HG02870 (cell line): Measurements from ENCODE around the gene NLGN4X.
"Not testable (repeated sequence)": the region's sequence is repeated elsewhere in the genome, so short reads cannot be mapped to it uniquely, and the experiment has no call there.

Source experiments
- ATAC-seq: cut with Tn5 transposase; IDR thresholded peaks from one replicate; pipeline ENCODE4 v1.9.1; 2021; ENCODE audit warnings: mild to moderate bottlenecking, moderate library complexity; ENCODE audit not compliant: unreplicated experiment

NLGN4X gene

DNA sequence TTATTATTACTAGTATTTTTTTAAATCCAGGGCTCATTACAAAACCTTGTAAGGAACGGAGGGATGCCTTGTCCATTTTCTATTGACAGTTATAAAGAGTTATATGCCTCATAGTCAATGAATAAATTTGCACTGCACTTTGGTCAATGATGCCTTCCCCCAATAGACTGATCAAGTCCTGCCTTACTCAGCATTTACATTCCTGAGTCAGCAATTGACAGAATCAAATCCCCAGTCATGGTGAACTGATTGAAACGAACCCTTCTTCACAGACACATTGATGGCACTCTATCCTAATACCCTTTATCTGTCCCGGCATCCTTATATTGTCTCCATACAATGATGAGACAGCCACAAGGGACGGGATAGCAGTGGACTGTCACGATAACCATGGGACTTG is 213.2 kb downstream of the NLGN4X start:
- no peak for ATAC-seq

DNA sequence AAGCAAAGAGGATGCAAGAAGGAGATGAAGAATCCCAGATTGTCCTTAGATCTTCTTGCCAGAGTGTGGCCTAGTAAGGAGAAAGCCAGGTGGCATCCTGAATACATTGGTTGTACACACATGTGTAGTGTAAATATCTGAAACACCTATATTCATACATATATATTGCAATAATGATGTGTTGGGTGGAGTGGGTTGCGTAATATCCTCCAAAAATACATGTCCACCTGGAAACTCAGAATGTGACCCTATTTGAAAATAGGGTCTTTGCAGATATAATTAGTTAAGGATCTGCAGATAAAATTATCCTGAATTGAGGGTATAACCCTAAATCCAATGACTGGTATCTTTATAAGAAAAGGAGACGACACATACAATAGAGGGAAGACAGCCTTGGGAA is 216.3 kb downstream of the NLGN4X start:
- ATAC-seq: no peak

DNA sequence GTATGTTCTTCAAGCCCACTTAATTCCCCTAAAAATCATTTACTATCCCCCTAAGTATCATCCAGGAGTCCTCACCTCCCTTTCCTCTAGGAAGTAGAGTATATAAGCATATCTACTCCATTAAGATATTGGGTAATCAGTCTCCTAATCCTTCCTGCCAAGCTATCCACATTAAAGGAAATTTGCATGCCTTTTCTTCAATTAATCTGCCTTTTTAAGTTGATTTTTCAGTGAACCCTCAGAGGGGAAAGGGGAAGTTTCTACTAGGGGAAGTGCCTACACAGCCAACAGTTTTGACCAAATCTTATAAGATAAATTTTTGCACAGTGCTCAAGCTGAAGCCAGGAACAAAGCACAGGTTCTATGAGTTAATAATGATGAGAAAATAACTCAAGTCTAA is 222.8 kb downstream of the NLGN4X start:
- ATAC-seq: no peak

DNA sequence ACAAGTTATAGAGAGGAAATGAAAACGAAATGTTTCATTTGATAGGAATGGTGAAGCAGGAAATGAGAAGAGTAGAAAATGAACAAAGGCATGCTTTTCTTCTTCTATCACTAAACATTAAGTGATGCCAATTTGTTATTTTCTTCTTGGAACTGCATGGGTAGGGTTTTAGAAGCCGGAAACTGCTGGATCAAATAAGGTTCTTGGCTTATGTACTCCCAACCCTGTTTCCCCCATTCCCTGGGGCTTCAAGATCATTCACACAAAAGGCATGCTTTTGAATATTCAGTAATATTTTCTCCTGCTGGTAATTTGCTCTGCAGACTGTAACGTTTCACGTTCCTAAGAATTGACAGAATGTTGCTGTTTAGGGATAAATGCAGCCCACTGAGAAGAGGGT is 224.1 kb downstream of the NLGN4X start:
- no peak for ATAC-seq

DNA sequence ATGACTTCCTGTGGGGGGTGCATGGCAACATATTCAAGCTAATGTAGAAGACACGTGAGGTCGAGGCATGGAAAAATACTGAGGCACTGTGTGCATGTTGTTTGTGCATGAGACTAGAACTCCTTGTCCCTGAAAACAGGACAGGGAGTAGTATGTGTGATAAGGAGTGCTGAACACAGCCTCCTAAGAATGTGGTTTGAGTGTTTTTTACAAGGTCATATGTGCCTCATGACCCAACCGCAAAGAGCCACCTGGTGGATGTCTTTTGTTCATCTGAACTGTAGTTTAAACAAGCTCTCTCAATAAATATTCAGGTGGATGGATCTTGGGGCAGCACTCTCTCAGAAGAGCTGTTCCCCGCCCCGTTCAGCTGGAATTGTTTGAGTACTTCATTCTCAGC is 226.6 kb downstream of the NLGN4X start:
- no peak for ATAC-seq

DNA sequence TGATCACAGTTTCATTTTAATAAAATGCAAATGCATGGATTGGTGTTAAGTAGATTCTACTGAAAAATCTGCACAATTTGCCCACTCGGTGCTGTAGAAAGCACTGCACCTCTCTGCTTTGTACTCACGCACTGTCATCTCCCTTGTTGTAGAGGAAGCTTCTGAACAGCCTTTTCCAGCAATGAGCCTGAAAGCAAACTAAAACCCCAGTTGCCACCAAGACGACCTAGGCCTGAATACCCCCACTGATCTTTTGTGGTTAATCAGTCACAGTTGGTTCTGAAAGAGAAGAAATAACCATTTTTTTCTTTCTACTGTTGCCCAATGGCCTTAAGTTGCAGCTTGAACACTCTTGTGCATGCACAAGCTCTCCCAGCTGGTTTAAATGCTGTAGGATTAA is 229.8 kb downstream of the NLGN4X start:
- no peak for ATAC-seq

DNA sequence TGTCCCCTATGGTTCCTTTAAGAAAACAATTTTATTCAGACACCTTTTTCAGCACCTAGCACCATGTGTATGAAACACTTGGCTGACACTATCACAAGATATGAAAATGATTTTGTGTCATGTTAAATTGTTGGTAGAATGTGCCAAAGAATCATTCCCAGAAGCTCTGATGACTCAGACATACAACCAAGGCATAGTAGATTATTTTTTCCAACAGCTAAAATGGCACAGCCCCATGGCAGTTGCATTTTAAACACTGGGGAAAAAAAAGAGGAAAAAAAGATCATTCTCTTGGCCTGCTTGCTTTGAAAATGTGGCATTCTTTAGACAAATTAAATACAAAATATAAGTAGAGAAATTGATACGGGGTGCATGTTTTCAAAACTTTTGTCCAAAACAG is 230.2 kb downstream of the NLGN4X start:
- ATAC-seq: no peak

DNA sequence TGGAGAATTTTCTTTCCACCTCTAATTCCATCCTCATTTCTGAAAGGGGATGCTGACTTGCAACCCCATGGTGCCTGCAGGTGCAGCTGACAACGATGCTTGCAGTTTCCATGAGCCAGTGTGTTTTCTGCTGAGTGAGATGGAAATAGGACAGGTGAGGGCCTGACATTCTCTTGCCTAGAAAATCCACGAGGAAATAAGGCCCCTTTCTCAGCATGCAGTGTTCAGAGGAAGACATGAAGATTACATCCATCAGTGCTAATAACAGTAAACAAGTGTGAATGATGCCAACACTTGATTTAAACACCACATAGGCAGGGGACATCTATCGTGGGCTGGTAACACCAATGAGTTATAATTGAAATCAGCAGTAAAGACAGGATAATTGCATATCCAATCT is 237.3 kb downstream of the NLGN4X start:
- ATAC-seq: no peak

DNA sequence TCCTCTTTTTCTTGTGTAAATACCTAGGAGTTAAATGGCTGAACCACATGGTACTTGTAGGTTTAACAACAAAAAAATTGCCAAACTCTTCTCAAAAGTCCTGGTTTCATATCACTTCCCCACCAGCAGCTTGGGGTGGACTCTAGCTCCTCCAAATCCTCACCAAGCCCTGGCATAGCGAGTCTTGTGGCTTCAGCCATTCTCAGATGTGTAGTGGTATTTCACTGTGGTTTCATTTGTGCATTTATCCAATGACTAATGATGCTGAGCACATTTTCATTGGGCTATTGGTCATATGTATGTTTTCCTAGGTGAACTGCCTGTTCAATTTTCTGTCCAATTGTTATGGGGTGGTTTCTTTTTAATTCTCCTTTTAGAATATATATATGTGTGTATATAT is 249.3 kb downstream of the NLGN4X start:
- ATAC-seq: no peak

DNA sequence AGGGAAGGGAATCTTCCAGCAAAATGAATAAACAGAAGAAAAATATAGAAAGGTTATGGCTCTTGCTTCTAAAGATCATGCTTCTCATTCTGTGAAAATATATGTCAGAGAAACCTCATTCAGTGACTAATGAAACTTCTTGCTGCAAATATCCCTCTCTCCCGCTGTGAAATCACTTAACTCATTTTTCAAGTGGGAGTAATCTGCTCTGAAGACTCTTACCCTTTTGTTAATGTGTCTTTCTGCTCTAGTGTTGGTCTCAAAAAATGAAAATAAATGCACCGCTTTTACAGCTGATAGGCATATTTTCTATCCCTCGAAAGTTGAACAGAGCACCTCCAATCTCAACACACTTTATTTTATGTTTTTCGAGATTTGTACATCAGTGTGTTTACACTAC is 252.3 kb downstream of the NLGN4X start:
- ATAC-seq: no peak

DNA sequence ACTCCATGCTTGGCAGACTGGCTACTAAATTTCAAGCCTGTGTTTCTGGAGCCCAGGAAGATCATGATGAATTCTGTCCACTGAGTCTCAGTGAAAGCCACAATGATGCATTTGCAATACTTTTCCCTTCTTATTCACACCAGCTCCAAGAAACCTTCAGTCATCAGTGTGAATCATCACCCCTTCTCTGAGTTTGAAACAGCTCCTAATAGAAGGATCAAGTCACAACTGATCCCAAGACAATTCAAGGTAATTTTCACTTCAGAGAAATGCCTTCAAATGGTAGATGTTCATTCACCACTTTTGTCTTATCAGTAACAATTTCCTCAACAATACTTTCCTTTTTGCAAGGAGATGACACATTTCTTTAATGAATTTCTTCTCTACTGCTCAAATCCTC is 257.4 kb downstream of the NLGN4X start:
- ATAC-seq: no peak

DNA sequence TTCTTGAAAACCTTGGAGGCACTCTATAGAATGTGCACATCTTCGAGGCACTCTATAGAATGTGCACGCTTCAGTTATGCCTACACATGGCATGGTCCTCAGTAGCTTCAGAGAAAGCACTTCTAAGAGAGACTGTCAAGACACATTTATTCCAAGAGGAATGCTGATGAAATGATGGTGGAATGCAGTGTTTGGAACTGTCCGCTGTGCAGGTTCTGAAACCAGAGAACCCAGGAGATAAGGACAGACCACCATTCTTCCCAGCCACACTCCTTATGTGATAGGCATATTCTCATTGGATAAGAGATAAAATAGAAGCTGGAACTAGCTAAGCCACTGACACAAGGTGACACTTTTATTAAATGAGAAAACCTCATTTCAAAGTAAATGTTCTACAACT is 263.3 kb downstream of the NLGN4X start:
- no peak for ATAC-seq

DNA sequence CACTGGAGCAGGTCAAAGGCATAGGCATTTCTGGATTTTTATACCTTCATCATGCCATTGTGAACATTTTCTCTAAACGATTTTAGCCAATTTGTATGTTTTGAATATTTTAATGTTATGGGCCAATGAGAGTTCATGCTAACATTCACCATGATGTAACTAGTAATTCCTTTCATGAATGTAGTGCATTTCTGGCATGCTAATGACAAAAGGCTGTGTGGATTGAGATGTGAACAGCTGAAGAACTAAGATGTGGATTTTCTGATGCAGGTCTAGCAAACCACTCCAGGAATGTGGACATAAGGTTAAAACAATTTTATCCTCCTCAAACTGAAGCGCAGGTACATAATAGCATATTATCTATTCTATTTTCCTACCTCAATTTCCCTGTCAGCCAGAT is 269.4 kb downstream of the NLGN4X start:
- no peak for ATAC-seq

DNA sequence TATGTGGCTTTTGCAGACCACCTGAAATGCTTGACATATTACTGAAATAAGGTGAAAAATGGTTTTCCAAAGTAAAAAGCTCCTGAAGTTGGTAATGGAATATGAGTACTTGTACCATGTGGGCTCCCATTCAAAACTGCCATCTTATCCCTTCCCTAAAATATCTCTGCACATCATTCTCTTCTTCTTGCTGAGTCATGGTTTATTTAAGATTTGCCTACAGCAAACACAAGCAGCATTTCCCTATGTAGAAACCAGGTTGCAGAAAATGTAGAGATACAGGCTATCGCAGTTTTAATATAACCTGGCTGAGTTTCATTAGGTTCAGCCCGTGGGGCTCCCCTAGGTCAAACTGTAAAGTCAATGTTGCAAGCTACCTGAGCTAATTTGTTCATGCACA is 270.1 kb downstream of the NLGN4X start:
- ATAC-seq: no peak

DNA sequence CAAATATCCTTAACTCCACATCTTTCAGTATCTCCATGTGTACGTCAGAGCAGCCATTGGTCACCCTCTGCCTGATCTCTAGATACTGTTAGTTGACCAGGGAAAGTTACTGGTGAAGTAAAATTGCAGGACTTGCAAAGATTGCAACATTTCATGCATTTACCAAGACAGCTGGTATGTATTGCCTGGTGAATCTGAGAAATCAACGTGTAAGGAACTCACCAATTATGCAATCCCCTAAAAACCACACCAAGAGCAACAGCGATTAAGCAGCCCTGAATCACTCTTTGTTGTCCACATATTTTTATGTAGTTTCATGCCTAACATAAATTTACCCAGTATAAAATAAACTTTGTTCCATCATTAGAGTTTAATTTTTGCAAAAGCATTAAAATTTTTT is 271.2 kb downstream of the NLGN4X start:
- no peak for ATAC-seq

DNA sequence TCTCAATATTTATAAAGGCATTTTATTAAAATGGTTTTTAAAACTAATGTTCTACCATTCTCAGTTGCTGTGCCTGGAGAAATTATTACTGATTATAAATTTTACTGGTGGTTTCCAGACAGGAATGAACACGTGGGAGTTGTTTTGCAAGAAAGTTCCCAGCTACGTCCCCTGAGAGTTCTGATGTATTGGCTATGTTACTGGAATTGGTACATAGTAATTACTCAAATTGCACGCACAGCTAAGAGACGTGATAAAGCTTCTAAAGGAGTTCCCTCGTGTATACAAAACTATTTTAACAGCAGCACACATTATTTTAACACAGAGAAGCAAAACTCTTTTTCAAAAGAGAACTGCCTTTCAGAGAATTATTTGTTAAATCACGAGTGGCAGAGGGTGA is 292.2 kb downstream of the NLGN4X start:
- ATAC-seq: no peak

DNA sequence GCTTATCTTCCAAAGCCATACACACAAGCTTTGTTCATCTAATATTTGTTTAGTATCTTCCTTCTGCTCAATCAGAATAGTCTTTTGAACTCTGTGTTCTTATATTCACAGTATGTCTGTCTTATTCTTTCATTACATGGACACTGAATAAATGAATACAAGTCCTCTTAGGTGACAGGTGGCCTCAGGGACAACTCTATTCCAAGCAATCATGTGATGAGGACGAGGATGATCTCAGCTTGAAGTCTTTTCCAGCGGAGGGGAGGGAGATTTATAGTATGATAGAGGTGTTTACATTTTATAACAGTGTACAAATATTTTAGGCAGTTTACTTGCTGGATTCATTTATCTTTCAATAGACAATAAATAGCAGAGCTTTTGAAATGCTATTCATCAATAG is 300.4 kb downstream of the NLGN4X start:
- no peak for ATAC-seq

DNA sequence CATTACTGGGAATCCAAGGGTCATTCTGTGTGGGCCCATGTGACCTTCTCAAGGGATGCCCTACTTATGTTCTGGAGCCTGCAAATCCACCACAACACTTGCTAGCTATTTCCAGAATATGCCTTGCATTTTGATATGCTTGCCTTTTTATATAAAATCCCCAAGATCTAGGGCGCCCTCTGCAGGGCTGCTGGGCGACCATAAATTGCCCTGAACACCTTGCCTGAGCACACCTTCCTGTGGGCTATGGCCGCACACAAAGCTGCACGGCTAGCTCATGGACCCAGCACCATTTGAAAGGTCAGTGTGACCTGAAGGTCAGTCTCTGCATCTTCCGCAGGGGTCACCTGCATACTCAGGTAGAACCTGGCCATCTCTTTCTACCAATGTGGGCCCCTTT is 311.7 kb downstream of the NLGN4X start:
- ATAC-seq: no peak

DNA sequence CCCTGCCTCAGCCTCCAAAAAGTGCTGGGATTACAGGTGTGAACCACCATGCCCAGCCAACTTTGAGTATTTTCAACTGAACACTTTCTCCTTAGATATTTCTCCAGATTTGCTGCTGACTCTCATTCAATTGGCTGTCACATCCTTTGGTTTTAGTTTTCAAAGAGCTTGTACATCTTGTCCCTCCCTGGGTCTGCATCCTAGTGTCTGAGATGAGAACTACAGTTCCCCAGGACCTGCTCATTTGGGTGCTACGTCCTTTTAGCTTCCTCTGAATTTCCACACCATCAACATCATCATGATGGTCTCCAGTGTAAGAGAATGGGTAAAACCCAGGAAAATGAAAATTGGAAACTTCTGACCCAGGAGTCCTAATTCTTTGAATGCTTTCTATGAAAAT is 312.9 kb downstream of the NLGN4X start:
- no peak for ATAC-seq

DNA sequence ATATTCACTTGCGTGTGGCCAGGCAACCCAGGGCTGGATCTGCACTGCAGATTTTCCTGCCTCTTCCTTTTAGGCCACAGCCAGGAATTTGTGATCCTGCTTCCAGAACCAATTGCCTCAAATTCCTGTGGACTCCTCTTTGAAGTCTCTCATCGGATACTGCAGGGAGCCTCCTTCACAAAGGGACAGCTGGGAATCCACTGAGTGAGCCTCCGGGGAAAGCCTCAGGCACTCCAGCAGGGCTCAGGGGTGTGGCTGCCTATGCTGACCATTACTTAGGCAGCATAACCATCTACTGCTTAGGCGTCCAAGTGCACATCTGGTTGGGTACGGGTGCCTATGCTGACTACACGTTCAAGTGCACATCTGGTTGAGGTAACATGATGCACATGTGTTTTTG is 321.5 kb downstream of the NLGN4X start:
- ATAC-seq: no peak

DNA sequence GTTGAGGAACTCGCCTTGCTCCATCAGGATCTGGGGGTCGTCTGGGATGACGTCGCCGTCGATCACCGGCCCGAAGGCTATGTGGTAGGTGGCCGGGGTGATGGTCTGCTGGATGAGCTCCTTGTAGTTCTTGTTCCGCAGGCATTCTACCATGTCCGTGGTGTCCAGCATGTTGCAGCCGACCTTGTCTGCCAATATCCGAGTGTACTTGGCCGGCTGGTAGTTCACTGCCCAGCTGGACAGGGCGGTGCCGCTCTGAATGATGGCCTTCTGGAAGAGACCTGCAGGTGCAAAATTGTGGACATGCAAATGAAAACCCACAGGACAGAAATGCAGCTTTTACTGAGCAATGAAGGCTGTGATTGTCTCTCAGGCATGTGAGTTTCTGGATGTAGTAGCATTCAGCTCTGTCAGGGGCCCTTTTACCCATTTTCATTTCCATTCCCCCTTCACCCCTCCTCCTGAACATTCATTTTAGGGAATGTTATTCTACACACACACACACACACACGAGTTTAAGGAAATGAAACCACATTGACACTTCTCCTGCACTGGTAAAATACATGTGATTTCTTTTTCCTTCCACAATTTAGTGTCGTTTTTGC is 325.0 kb downstream of the NLGN4X start:
- not testable (repeated sequence) for ATAC-seq

DNA sequence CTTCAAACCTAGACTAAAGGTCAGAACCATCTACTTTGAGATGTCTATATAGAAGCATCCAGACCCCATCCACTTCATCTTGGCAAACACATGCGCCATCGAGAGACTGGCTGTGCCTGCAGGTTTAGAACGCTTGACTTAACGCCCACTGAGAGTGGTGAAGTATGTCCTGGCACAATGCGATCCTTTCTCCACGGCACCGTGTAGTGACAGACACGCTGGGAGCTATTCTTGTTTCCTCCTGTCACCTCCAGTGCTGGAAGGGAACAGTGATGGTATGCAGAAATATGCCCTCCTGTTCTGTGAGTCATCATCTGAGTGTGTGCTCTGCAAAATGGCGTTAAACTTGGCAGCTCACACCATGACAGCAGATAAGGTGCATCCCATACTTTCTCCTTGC is 330.2 kb downstream of the NLGN4X start:
- ATAC-seq: no peak

DNA sequence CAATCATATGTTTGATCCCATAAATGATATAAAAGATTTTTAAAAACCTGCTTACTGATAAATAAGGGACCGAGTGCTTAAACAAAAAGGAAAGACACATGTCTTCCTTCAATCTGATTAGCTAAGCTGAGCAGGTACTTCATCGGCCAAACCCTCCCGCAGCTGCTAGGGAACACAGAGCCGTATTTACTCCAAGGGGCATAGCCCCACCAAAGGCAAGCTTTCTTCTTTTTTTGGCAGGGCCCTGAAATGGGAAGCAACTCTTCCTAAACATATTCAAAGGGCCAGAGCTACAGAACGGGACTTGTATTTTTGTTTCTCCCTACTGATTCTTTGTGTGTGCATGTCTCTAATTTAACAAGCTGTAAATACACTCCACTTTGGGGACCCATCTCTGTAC is 337.3 kb downstream of the NLGN4X start:
- ATAC-seq: no peak
